NT2/D1 (cell line): ENCODE results near the gene SNAPC2.

ENCODE experiments used
- SUZ12 ChIP-seq: IDR thresholded peaks from 2 replicates; pipeline ENCODE4 v1.6.1; 2011; ENCODE audit not compliant: insufficient read length, insufficient read depth; ENCODE audit errors: extremely low read depth
- YY1 ChIP-seq: IDR thresholded peaks from 2 replicates; pipeline ENCODE4 v1.6.1; 2011; ENCODE audit not compliant: insufficient read length, insufficient read depth

- TF ChIP-seq YY1 (no peak), SUZ12 (no peak)
Measured at GRCh38 chr19:7873304-7874075, 46.6 kb upstream of the SNAPC2 start.
